GM19043 (cell line): ENCODE measurements around the gene PTPRN2.
"Not testable (repeated sequence)": the region's sequence is repeated elsewhere in the genome, so short reads cannot be mapped to it uniquely, and the experiment has no call there.

Experiments
- ATAC-seq: cut with Tn5 transposase; IDR thresholded peaks from one replicate; pipeline ENCODE4 v1.9.1; 2021; ENCODE audit warnings: low read depth; ENCODE audit not compliant: unreplicated experiment

PTPRN2 gene

GRCh38 chr7:158235862-158236261, 351.8 kb downstream of the PTPRN2 start:
- no peak for ATAC-seq

GRCh38 chr7:158229945-158230344, 357.7 kb downstream of the PTPRN2 start:
- no peak for ATAC-seq

GRCh38 chr7:158228986-158229385, 358.6 kb downstream of the PTPRN2 start:
- ATAC-seq: no peak

GRCh38 chr7:158228131-158228530, 359.5 kb downstream of the PTPRN2 start:
- ATAC-seq: no peak

- ATAC-seq: no peak
Measured at GRCh38 chr7:158227258-158227984, 360.2 kb downstream of the PTPRN2 start.

GRCh38 chr7:158216198-158216597, 371.4 kb downstream of the PTPRN2 start:
- no peak for ATAC-seq

- ATAC-seq: no peak
Measured at GRCh38 chr7:158209435-158209834, 378.2 kb downstream of the PTPRN2 start.

GRCh38 chr7:158206341-158206740, 381.3 kb downstream of the PTPRN2 start:
- no peak for ATAC-seq

- no peak for ATAC-seq
Measured at GRCh38 chr7:158204453-158204852, 383.2 kb downstream of the PTPRN2 start.

- ATAC-seq: not testable (repeated sequence)
Measured at GRCh38 chr7:158203948-158204347, 383.7 kb downstream of the PTPRN2 start.

- no peak for ATAC-seq
Measured at GRCh38 chr7:158194365-158194900, 393.2 kb downstream of the PTPRN2 start.

- ATAC-seq: no peak
Measured at GRCh38 chr7:158193446-158193845, 394.2 kb downstream of the PTPRN2 start.

GRCh38 chr7:158192956-158193355, 394.7 kb downstream of the PTPRN2 start:
- no peak for ATAC-seq

- no peak for ATAC-seq
Measured at GRCh38 chr7:158192184-158192835, 395.3 kb downstream of the PTPRN2 start.

GRCh38 chr7:158191671-158192070, 396.0 kb downstream of the PTPRN2 start:
- no peak for ATAC-seq

- ATAC-seq: no peak
Measured at GRCh38 chr7:158190756-158191155, 396.9 kb downstream of the PTPRN2 start.

- no peak for ATAC-seq
Measured at GRCh38 chr7:158188676-158189075, 398.9 kb downstream of the PTPRN2 start.

GRCh38 chr7:158187694-158187994, 400.0 kb downstream of the PTPRN2 start:
- ATAC-seq: no peak

- no peak for ATAC-seq
Measured at GRCh38 chr7:158186864-158187693, 400.5 kb downstream of the PTPRN2 start.

- ATAC-seq: no peak
Measured at GRCh38 chr7:158186406-158186805, 401.2 kb downstream of the PTPRN2 start.

- no peak for ATAC-seq
Measured at GRCh38 chr7:158185653-158186052, 402.0 kb downstream of the PTPRN2 start.
